Muscle layer of colon (tissue), 2 donors: ENCODE measurements around the gene AEBP2.
"Not testable (repeated sequence)": the region's sequence is repeated elsewhere in the genome, so short reads cannot be mapped to it uniquely, and the experiment has no call there.

Experiments used
- H3K27ac ChIP-seq: one replicate; pipeline ENCODE4 v1.7.0; 2013; ENCODE audit warnings: low read depth, mild to moderate bottlenecking, low read length, moderate library complexity
- H3K27me3 ChIP-seq, 2 donors: one replicate each; pipeline ENCODE4 v1.7.0; 2013; ENCODE audit warnings: low read length in 2 of 2, mild to moderate bottlenecking in 2 of 2; ENCODE audit not compliant: insufficient read depth in 2 of 2, control insufficient read depth in 1 of 2
- H3K36me3 ChIP-seq: one replicate; pipeline ENCODE4 v1.7.0; 2013; ENCODE audit warnings: mild to moderate bottlenecking, low read length; ENCODE audit not compliant: insufficient read depth
- H3K4me1 ChIP-seq: one replicate; pipeline ENCODE4 v1.7.0; 2013; ENCODE audit warnings: mild to moderate bottlenecking, low read length; ENCODE audit not compliant: insufficient read depth
- H3K4me3 ChIP-seq, 2 donors: one replicate each; pipeline ENCODE4 v1.7.0; 2013; ENCODE audit warnings: low read length in 2 of 2, low read depth in 1 of 2, mild to moderate bottlenecking in 1 of 2, moderate library complexity in 1 of 2
- H3K9ac ChIP-seq: one replicate; pipeline ENCODE4 v1.7.0; 2013; ENCODE audit warnings: low read length
- H3K9me3 ChIP-seq: one replicate; pipeline ENCODE4 v1.7.0; 2013; ENCODE audit warnings: mild to moderate bottlenecking, low read length
- donor health status: abdominal sarcoma.
- donor health status: Adenocarcinoma of cecum.

Gene AEBP2

GRCh38 chr12:19462406-19462805, 23.1 kb downstream of the AEBP2 start:
- Histone ChIP-seq H3K36me3 (peaks cover 5% of the 10 kb centered on the region), H3K27ac (no peak overlapping the region), H3K9ac (no peak overlapping the region), H3K4me1 (peaks cover 8% of the 10 kb centered on the region), H3K4me3 (no peak overlapping the region), H3K9me3 (no peaks in the 10 kb centered on the region), H3K27me3 (no peaks in the 10 kb centered on the region)

- no peak overlapping the region for H3K4me3 ChIP-seq
- H3K27me3 ChIP-seq = no peaks in the 10 kb centered on the region
- no peak overlapping the region for H3K9ac ChIP-seq
- H3K27ac ChIP-seq = no peak overlapping the region
- no peaks in the 10 kb centered on the region for H3K9me3 ChIP-seq
- peaks cover 4% of the 10 kb centered on the region for H3K4me1 ChIP-seq
- H3K36me3 ChIP-seq = peaks cover 5% of the 10 kb centered on the region
Observed at GRCh38 chr12:19464192-19464580, 24.9 kb downstream of the AEBP2 start.

GRCh38 chr12:19465711-19466110, 26.4 kb downstream of the AEBP2 start:
- H3K4me1 ChIP-seq = peaks cover 7% of the 10 kb centered on the region
- no peak overlapping the region for H3K4me3 ChIP-seq
- H3K9me3 ChIP-seq = no peaks in the 10 kb centered on the region
- H3K9ac ChIP-seq = no peak overlapping the region
- H3K27me3 ChIP-seq = no peaks in the 10 kb centered on the region
- H3K27ac ChIP-seq = no peak overlapping the region
- H3K36me3 ChIP-seq = peaks cover 5% of the 10 kb centered on the region

- H3K27ac ChIP-seq = no peak overlapping the region
- H3K4me1 ChIP-seq = peaks cover 3% of the 10 kb centered on the region
- H3K9me3 ChIP-seq = no peaks in the 10 kb centered on the region
- no peak overlapping the region for H3K4me3 ChIP-seq
- peaks cover 13% of the 10 kb centered on the region for H3K36me3 ChIP-seq
- no peak overlapping the region for H3K9ac ChIP-seq
- H3K27me3 ChIP-seq = no peaks in the 10 kb centered on the region
Observed at GRCh38 chr12:19474147-19474546, 34.9 kb downstream of the AEBP2 start.

- not testable (repeated sequence) for H3K27me3 ChIP-seq, H3K9ac ChIP-seq, H3K27ac ChIP-seq, H3K4me3 ChIP-seq, H3K9me3 ChIP-seq, H3K4me1 ChIP-seq
- peaks cover 13% of the 10 kb centered on the region for H3K36me3 ChIP-seq
Observed at GRCh38 chr12:19475884-19476505, 36.7 kb downstream of the AEBP2 start.

- Histone ChIP-seq H3K27me3 (no peaks in the 10 kb centered on the region), H3K36me3 (peaks cover 13% of the 10 kb centered on the region), H3K9me3 (no peaks in the 10 kb centered on the region), H3K4me1 (no peaks in the 10 kb centered on the region), H3K9ac (no peak overlapping the region), H3K27ac (no peak overlapping the region), H3K4me3 (no peak overlapping the region)
Observed at GRCh38 chr12:19477071-19477470, 37.8 kb downstream of the AEBP2 start.

GRCh38 chr12:19480459-19480858, 41.2 kb downstream of the AEBP2 start:
- no peak overlapping the region for H3K9ac ChIP-seq
- H3K36me3 ChIP-seq = peaks cover 2% of the 10 kb centered on the region
- H3K27me3 ChIP-seq = no peaks in the 10 kb centered on the region
- H3K4me1 ChIP-seq = no peaks in the 10 kb centered on the region
- no peak overlapping the region for H3K4me3 ChIP-seq
- H3K9me3 ChIP-seq = no peaks in the 10 kb centered on the region
- H3K27ac ChIP-seq = no peak overlapping the region

- Histone ChIP-seq H3K4me1 (no peaks in the 10 kb centered on the region), H3K4me3 (no peak overlapping the region), H3K36me3 (no peaks in the 10 kb centered on the region), H3K27ac (no peak overlapping the region), H3K9ac (no peak overlapping the region), H3K27me3 (no peaks in the 10 kb centered on the region), H3K9me3 (no peaks in the 10 kb centered on the region)
Observed at GRCh38 chr12:19482036-19482435, 42.7 kb downstream of the AEBP2 start.

- Histone ChIP-seq H3K4me1 (no peaks in the 10 kb centered on the region), H3K27me3 (no peaks in the 10 kb centered on the region), H3K4me3 (no peak overlapping the region), H3K9ac (no peak overlapping the region), H3K36me3 (no peaks in the 10 kb centered on the region), H3K9me3 (no peaks in the 10 kb centered on the region), H3K27ac (no peak overlapping the region)
Observed at GRCh38 chr12:19482551-19483109, 43.3 kb downstream of the AEBP2 start.

GRCh38 chr12:19483727-19484126, 44.4 kb downstream of the AEBP2 start:
- Histone ChIP-seq H3K36me3 (no peaks in the 10 kb centered on the region), H3K4me1 (no peaks in the 10 kb centered on the region), H3K4me3 (no peak overlapping the region), H3K9ac (no peak overlapping the region), H3K27me3 (no peaks in the 10 kb centered on the region), H3K27ac (no peak overlapping the region), H3K9me3 (no peaks in the 10 kb centered on the region)

GRCh38 chr12:19484738-19485137, 45.4 kb downstream of the AEBP2 start:
- H3K4me1 ChIP-seq = no peaks in the 10 kb centered on the region
- H3K27ac ChIP-seq = no peak overlapping the region
- H3K4me3 ChIP-seq = no peak overlapping the region
- H3K27me3 ChIP-seq = no peaks in the 10 kb centered on the region
- H3K9me3 ChIP-seq = no peaks in the 10 kb centered on the region
- H3K9ac ChIP-seq = no peak overlapping the region
- H3K36me3 ChIP-seq = no peaks in the 10 kb centered on the region

- Histone ChIP-seq H3K4me3 (no peak overlapping the region), H3K27me3 (no peaks in the 10 kb centered on the region), H3K9me3 (no peaks in the 10 kb centered on the region), H3K27ac (no peak overlapping the region), H3K36me3 (no peaks in the 10 kb centered on the region), H3K4me1 (no peaks in the 10 kb centered on the region), H3K9ac (no peak overlapping the region)
Observed at GRCh38 chr12:19485240-19485639, 45.9 kb downstream of the AEBP2 start.
